K562 treated with DMSO at 1 percent for 48 hours (cell line): ENCODE results near the gene ZNF41. TPM values are rescaled to one million over a fixed set of nuclear protein-coding genes. Genes with fewer than 3 reads are reported as not detected.

ENCODE experiments used
- total RNA-seq: library from RNA; unstranded; fragments of 300-600 nt; gene quantifications from 2 replicates; pipeline ENCODE4 v1.2.3, GENCODE V29; 2022; ENCODE audit warnings: low replicate concordance; ENCODE audit errors: extremely low read depth

The ZNF41 gene
- not detected in 2 replicates for total RNA-seq

DNA sequence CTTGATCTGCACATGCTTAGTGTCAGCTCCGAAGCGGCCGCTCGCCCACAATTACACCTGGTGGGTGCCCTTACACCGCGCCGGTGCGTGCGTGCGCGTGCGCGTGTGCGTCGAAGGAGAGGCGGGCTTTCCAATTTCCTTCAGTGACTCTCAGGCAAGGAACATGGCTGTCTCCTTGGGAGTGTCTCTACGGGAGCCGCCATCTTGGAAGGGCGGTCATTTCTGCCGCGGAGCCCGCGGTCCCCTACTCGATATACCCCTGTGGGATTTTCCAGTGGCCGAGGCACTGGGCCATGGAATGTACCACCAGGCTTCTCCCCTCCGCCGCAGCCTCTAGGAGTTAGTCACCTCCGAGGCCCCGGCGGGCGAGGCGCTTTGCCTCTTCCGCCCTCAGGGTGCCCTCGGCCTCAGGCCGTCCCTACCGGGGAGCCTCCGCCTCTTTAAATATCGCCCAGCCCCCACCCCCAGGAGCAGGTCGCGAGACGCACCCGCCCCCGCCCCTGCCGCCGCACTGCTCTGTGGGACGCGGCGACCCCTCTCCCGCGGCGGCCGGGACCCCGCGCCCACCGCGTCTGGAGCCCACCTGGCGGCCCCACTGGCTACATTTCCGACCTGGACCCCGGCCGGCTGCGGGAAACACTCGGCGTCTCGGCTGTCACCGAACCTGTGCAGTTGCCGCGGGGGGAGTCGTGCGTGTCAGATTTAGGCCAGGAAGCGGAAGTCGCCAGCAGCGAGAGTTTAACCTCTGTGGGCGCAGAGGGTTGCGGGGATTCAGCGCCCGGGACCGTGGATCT is at the start of gene ZNF41:
Gene ZNF41 (minus strand): TSS at position 711 of the 794 bp plus-strand sequence. CDS start 15,741 bp downstream, outside the sequence.

Other genes with a start within 250 kb of the ZNF41 start
- not detected in 2 replicates for gene ZNF157, start 112.6 kb downstream of the ZNF41 start, total RNA-seq
- gene ARAF, start 78.0 kb upstream of the ZNF41 start, total RNA-seq, result not detected in 2 replicates
- gene TIMP1, start 99.2 kb upstream of the ZNF41 start, total RNA-seq, result not detected in 2 replicates
- gene SYN1, start 136.6 kb upstream of the ZNF41 start, total RNA-seq, result not detected in 2 replicates
- not detected in 2 replicates for gene CFP, start 146.7 kb upstream of the ZNF41 start, total RNA-seq
- not detected in 2 replicates for gene ELK1, start 167.3 kb upstream of the ZNF41 start, total RNA-seq
- gene UXT, start 176.0 kb upstream of the ZNF41 start, total RNA-seq, result 1,465 TPM in 1 of 2 replicates, not detected in the other